Stimulated activated CD4-positive, alpha-beta T cell treated with anti-CD3 and anti-CD28 coated beads, Interleukin-4, amount 100 ng/mL, for 24 hours (primary cell): ENCODE measurements around the gene RAB18.
"Not testable (repeated sequence)": the region's sequence is repeated elsewhere in the genome, so short reads cannot be mapped to it uniquely, and the experiment has no call there.

Experiments used
- DNase-seq: peaks from one replicate; pipeline ENCODE4 v3.0.0-alpha.2; 2020

RAB18 gene

DNA sequence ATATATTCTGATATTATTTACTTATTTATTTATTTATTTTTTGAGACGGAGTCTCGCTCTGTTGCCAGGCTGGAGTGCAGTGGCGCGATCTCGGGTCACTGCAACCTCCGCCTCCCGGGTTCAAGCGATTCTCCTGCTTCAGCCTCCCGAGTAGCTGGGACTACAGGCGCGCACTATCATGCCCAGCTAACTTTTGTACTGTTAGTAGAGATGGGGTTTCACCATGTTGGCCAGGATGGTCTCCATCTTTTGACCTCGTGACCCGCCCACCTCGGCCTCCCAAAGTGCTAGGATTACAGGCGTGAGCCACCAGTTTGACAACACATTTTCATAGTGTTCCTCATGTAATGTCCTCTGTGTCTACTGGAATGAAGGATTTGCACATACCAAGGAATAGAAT lies 1.4 kb downstream of the RAB18 start:
- DNase-seq = not testable (repeated sequence)

DNA sequence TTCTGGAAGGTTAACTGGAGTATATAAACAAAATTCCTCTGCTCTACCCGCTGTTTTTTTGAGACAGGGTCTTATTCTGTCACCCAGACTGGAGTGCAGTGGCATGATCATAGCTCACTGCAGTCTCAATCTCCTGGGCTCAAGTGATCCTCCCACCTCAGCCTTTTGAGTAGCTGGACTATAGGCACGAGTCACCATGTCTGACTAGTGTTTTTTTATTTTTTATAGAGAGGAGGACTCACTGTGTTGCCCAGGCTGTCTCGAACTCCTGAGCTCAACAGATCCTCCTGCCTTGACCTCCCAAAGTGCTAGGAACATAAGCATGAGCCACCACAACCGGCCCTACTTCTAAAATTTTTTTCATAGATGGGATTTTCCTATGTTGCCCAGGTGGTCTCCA lies 2.2 kb downstream of the RAB18 start:
- DNase-seq = no peak

DNA sequence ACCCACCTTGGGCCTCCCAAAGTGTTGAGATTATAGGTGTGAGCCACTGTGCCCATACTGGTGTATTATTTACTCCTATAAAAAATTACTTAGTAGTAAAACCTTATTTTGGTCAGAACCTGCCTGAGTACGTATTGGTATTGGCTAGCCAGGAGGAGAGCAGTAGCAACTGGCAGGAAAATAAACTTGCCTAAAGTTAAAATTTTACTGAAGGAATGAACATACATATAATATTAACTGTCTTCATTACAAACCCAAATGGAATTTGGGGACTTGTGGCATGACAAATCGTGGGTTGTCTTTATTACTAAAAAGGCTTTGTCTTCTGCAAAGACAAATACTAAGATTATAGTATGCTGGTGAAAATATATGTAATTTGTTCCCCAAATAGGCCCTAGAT lies 8.4 kb downstream of the RAB18 start:
- no peak for DNase-seq

DNA sequence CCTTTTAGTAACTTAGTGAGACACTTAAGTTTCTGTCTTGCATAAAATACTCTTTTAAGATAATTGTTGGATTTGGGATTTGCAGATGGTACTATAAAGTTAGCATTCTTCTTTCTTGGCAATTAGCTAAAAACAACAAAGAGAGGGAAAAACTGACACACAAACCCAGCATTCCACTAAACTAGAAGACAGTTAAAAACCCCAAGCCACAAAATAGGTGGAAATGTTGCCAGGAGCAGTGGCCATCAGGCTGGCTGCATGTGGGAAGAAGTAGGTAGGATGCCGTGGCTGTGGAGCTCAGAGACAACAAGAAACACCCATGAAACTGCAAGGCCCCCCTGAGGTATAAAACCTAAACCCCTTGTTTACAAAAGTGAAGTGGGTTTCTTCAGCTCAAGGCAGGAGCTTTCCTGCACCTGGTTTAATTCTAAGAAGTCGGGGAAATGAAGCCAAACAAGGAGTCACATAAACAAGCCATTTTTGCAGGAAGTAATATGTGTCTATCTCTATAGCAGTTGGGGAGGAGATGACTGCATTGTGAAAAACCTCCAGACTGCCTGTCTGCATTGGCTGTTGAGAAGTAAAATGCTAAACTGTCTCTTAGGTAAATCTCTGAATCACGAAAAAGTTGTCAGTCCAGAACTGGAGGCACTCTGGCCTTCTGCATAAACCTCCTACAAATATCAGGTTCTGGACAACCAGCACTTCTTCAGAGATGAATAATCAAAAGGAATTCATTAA lies 9.5 kb downstream of the RAB18 start:
- DNase-seq = no peak

DNA sequence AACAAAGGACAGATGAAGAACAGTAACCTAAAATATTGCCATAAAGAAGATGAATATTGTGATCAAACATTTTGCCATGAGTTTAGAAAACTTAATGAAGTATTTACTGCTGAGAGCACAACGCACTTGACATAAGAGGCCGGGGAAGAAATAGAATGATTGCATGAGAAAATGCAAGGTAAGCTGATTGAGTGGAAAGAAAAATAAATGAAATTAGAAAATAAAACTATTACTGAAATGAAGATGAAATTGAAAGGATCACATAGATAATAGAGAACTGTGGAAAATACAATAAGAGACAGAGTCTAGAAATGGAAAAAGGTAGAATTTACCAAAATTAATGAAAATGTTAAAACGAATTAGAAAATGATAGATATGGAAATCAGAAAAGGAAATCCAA lies 10.1 kb downstream of the RAB18 start:
- no peak for DNase-seq

DNA sequence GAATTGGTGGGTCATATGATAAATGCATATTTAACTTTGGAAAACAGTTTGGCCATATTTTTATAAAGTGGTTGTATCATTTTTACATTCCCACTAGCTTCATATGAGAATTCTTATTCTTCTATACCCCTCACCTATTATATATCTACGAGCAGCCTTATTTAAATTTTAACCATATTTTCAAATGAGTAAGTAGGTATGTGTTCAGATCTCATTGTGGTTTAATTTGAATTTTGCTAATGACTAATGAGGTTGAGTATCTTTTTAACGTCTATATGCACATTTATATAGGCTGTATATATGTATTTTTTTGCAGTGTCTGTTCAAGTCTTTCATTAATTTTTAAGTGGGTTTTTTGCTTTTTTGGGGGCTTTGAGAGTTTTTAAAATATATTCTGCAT lies 14.2 kb downstream of the RAB18 start:
- DNase-seq = no peak

DNA sequence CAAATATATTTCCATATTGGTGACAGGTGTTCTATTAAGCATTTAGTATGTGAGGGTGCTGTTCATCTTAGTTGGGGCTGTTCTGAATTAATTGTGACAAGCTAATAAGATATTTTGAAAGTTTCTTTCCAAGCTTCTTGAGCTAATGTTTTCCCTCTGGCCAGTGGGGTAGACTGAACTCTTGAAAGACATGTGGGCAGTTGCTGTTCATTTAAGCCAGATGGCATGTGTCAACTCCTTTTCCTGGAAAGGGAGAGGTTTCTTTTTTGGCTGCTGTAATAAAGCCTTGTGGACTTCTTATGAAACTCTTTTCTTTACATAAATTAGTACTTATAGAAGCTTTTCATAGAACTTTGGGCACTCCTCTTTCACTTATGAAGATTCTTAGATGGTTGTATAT lies 21.7 kb downstream of the RAB18 start:
- DNase-seq = no peak

DNA sequence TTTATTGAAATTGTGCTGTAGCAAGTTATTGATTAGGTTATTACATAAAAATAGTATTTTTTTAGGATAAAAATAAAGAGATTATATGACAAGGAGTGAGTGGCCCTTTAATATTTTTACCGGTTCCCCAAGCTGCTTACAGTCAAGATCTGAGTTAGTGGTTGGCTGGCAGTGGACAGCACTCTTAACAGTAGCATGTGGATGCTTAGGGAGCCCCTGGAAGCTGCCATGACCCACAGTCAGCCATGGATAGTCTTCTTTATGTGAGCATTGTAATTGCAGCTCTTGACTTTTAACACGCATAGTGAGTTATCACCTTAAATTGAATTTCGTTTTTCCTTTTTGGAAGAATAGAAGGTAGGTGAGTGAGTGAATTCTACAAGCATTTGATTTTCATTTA lies 22.1 kb downstream of the RAB18 start:
- no peak for DNase-seq

DNA sequence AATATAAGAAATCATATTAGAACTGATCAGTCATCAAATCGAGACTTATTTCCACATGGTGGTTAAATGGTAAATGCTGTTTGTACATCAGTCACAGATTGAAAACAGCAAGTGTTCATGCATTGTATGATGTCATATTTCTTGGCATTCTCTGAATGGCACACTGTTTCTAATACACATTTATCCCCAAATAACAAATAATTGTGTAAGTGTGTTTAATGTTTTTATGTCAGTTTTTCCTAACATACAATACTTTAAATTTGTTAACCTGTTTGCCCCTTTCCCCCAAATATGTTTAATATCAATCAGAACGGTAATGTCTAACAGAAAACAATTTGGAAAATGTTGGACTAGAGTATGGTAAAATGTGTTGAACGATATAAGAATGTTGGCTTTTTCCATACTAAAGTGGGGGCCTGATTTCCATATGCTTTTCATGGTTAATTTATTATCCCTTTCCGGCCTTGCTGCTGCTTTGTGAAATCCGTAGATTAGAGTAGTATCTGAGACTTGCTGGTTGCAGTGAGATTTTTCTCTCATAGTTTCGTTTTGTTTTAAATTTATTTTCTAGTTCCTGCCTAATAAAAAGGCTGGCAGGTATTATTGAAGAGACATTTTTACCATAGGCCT lies 23.7 kb downstream of the RAB18 start:
- no peak for DNase-seq

DNA sequence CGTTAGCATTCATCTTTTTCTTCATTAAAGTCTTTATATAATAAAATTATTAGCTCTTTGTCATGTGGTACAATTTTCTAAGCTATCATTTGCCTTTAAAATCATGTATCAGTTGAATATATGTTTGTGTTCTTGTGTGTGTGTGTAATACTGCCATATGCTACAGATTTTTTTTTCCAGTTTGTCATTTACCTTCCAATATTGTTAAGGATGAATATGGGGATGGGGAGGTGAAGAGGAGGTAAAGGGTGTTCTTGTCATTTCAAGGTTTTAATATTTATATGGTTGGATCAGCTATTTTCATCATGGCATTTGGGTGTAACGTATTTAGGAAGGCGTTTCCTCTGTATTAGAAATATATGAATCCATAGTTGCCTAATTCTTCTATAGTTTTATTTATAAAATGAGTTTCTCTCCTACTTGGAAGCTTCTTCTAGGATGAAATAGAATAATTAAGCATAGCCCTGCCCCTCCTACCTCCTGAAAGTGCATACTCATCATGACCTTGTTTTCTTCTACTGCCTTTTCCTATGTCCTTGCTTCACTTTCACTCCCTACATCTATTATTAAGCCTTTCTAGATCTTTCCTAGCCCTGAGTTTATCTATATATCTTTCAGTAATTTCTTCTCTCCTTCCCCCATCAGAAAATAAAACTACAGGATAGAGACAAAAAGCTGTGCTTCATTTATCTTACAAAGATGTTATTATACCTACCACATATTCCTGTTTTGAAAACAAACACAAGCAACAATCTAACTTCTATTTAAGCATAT lies 25.1 kb downstream of the RAB18 start:
- no peak for DNase-seq

DNA sequence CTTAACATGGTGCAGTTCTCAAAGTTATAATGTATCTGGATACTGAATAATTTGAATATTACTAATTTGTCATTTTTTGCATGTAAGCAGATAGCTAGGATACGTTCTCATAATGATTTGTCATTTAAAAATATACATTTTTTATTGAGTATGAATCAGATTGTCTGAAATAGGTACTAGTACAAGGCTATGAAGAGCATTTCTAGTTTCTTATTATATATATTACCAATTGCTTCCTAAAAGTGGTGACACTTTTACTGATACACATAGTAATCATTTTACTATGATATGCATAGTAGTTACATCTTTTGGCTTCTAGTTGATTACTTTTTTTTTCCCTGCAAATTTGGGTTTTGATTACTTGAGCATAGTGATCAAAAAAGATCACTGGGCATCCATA lies 26.4 kb downstream of the RAB18 start:
- no peak for DNase-seq

DNA sequence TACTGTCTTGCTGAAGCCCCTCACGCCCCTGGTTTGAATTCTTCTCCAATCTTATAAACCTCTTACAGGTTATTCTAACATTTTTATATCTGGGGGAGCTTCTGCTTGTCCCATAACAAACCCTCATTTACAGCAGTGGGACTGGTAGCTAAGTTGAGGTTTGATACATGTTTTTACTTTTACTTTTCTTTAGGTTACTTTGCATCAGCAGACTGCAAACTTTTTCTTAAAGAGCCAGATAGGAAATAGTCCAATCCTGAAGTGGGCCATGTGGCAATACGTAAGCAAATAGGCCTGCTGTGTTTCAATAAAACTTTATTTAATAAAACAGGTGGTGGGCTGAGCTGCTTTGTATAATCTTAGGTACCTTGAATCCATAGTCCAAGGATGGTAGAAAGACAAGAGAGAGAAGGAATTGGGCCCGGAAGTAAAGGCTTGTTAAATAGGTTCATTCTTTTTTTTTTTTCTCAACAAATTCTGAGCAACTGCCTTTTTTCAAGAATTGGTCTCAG lies 27.3 kb downstream of the RAB18 start:
- no peak for DNase-seq

DNA sequence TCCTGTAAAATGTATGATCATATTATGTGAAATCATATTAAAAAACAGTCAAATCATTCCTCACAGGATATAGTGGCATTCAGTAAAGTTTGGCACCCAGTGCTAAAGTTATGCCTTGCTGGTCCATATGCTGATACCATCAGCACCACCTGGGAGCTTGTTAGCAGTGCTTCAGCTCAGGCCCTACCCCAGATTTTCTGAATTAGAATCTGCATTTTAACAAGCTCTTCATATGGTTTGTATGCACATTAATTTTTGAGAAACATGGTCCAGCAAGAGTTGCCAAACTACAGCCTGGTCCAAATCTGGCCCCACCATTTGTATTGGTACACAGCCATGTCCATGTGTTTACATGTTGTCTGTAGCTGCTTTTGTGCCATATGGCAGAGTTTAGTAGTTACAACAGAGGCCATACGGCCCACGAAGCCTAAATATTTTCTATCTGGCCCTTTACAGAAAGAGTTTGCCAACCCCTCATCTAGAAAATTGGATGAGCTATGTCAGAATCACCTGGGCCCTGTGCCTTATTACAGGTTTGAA lies 30.1 kb downstream of the RAB18 start:
- no peak for DNase-seq

DNA sequence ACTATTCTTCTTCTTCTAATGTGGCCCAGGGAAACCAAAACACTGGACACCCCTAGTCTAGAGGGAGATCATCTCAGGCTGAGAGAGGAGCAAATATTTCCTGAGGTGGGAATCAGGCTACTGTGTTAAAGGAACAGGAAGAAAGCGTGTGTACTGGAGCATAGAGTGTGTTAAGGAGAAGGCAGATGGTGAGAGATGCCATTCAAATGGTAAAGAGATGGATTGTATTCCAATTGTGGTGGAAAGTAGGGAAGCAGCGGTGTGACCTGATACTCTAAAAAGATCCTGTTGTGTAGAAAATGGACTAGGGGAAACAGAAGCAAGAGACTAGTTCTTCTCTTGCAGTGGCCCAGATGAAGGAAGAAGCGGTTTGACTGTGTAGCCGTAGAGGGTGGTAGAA lies 31.2 kb downstream of the RAB18 start:
- no peak for DNase-seq

DNA sequence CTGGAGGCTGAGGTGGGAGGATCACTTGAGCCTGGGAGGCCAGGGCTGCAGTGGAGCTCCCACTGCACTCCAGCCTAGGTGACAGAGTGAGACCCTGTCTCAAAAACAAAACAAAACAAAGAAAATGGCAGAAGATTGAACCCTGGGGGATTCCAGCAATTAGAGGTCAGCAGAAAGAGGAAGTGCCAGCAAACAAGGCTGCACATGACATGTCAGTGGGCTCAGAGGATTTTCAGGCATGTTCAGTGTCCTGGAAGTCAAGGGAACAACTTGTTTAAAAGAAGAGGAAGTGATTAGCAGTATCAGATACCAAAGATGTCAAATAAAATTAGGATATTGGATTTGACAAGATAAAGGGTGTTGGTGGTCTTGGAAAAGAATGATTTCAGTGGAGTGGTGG lies 32.3 kb downstream of the RAB18 start:
- no peak for DNase-seq

DNA sequence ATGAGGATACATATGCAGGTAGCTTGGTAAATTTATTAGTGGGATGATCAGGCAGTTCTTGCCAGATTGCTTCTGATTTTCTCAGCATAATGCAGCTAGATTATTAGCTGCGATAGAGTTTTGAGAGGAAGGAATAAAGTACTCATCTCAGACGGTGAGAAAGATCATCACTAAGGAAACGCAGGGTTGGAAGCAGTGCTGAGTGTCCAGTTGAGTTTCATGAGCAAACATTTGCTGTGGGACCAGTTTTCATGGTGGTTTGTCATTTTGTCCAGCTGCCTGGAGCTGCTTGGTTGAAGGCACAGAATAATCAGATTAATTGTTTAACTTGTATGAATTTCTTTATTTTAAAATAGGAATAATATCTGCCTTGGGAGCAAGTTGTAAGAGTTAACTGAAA lies 33.1 kb downstream of the RAB18 start:
- no peak for DNase-seq

DNA sequence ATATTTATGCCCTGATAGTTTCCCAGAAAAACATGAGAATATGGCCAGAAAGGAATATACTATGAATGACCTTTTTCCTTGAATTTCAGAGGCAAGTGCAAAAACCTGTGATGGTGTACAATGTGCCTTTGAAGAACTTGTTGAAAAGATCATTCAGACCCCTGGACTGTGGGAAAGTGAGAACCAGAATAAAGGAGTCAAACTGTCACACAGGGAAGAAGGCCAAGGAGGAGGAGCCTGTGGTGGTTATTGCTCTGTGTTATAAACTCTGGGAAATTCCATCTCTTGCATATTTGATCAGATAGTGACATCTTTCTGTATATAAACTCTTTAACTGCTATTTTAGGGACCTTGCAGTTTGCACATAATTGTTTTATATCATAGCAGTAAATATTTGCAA lies 33.7 kb downstream of the RAB18 start:
- DNase-seq = no peak

DNA sequence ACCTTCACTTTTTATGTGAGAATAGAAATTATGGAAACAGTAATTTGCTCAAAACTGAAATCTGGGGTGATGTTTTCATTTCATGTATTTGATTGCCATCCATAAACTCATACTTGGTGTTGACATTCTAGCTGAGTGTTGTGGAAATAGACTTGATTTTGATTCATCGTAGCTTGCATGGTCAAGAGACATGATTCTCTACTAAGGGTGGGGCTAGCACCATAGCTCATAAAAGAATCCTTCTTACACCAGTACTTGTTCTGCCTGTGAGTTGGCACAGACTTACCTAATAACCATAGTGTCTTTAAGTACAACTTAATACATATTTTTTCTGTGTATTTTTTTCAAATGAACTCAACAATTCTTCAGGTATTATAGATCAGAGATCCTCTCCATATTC lies 36.6 kb downstream of the RAB18 start:
- DNase-seq = no peak

DNA sequence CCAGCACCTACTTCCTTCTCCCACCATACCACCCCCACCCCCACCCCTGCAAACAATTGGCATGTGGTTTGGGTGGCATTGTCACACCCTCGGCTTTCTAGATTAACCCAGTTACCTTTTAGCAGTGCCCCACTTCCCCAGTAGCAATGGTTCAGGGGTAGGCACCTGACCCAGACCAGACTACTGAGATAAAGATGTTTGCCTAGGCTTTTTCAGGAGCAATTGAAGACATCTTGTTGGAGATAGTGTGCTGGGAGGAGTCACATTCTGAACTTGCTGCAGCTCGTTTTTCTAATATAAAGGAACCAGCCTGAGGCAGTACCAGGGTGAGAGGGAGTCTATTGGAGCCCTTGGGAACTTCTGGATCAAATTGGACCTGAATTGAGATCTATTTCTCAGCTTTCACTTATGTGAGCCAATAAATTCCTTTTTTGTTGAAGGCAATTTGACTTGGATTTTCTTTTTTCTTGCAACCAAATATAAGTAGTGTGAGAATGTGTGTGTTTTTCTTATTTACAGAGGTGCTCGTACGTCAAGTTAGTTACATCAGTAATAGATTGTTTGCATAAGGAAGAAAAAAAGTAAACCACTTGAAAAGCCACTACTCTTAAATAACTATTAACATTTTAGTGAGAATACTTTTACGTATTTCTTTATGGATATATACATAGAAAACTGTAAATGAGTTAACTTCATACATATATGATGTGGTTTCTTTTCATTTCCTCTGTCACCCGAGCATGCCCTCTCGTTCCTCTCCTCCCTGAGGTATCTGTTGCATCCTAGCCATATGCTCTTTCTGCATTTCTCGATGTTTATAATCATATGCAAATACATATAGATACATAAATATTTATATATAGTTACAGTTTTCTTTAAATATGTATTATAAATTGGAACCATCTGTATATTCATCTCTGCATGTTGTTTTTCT lies 38.0 kb downstream of the RAB18 start:
- no peak for DNase-seq

DNA sequence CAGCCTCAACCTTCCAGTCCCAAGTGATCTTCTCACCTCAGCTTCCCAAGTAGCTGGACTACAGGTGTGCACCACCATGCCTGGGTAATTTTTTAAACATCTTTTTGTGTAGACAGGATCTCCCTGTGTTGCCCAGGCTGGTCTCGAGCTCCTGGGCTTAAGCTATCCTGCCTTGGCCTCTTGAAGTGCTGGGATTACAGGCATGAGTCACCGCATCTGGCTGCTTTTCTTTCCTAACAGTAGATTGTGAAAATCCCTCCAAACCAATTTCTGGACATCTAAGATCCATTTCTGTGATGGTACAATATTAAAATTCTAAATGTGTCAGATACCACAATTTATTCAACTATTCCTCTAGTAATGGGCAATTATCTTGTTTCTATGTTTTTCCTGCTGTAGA lies 38.7 kb downstream of the RAB18 start:
- DNase-seq = no peak

DNA sequence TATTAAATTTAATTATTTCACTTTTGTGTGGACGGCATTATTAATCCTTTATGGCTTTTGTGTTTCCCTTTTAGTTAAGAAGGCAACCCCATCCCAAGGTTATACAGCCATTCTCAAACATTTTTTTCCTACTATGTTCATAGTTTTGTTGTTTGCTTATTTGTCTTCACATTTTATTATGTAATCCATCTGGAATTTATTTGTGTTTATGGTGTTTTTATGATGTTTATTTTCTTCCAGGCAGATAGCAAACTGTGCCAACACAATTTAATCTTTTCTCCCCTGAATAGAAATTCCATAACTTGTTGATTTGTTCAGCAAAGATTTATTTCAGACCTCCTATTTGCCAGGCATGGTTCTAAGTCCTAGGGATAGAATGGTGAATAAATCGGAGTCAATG lies 42.9 kb downstream of the RAB18 start:
- no peak for DNase-seq

DNA sequence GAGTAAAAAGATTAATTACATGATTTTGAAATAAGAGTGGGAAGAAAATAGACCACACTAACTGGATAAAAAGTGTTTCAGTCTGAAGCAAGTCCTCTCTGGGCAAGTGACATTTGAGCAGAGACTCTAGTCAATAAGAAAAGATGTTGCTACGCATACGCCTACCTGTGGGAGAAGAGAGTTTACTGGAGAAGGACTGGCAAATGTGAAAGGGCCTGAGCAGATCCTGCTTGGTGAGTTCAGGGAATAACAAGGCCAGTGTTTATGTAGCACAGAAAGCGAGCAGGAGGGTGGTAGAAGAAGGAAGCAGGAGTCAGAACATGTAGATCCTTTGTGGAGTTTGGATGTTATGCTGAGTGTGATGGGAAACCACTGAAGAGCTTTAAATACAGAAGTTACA lies 43.4 kb downstream of the RAB18 start:
- DNase-seq = no peak

DNA sequence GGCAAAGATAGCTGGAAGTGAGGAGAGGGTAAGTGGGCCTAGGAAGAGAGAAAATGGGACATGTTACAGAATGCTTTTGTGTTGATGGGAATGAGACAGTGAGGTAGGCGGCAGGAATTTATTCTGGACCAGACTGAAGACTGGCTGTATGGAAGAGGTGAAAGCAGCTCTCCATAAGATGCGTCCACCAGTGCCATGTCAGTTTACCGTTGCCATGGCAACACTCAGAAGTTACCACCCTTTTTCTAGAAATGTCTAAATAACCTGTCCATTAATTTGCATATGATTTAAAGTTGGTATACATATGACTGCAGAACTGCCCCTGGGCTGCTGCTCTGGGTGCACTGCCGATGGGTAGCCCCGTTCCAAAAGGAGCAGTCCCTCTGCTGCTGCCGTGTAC lies 46.7 kb downstream of the RAB18 start:
- DNase-seq = no peak
